GM12801 (cell line): ENCODE data around the gene IL1RAPL1.

ENCODE experiments used
- CTCF ChIP-seq: IDR thresholded peaks from one replicate; pipeline ENCODE4 v1.5.1; 2011; ENCODE audit warnings: control low read depth; ENCODE audit not compliant: insufficient read length; ENCODE audit errors: extremely low read depth

The IL1RAPL1 gene

GRCh38 chrX:29066516-29066915 lies 479.3 kb downstream of the IL1RAPL1 start:
- TF ChIP-seq CTCF = no peak

GRCh38 chrX:29067351-29067750 lies 480.1 kb downstream of the IL1RAPL1 start:
- TF ChIP-seq CTCF = no peak

- TF ChIP-seq CTCF = no peak
These were observed 484.5 kb downstream of the IL1RAPL1 start for GRCh38 chrX:29071525-29072320.

- no peak for TF ChIP-seq CTCF
These were observed 495.3 kb downstream of the IL1RAPL1 start for GRCh38 chrX:29082558-29082957.

- no peak for TF ChIP-seq CTCF
These were observed 496.6 kb downstream of the IL1RAPL1 start for GRCh38 chrX:29083823-29084222.

DNA sequence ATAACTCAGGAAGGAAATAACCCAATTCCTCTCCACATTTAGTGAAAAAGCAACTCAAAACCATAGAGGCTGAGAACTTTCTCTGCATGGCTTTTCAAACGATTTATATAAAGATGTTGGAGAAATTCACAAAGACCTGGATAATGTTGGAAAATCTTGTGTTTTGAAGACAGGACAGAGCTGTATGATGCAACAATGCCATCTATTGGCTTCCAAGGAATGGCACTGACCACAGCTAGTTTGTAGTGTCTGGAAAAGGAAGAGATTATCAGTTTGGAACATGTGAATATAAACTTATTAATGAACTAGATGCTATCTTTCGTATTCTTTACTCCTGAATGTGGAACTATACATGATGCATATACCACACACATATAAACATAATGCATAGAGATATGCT lies 503.6 kb downstream of the IL1RAPL1 start:
- TF ChIP-seq CTCF = no peak

GRCh38 chrX:29107231-29107630 lies 520.0 kb downstream of the IL1RAPL1 start:
- no peak for TF ChIP-seq CTCF
